ENCODE measurements around the gene CTCF.
"Not testable (repeated sequence)": the region's sequence is repeated elsewhere in the genome, so short reads cannot be mapped to it uniquely, and the experiment has no call there.

The CTCF gene

GRCh38 chr16:67562526-67562917 is at the start of gene CTCF:
Gene CTCF (plus strand): TSS chr16:67562526. CDS start chr16:67610833, 48,307 bp downstream.
- DNase-seq (ENCODE audit: low read depth in 2 of 2, low spot score in 1 of 2) = peak; percentile 60 to 69

GRCh38 chr16:67513892-67514291 is 48.4 kb upstream of the CTCF start:
- DNase-seq (ENCODE audit: low read depth in 2 of 2, low spot score in 1 of 2) = not testable (repeated sequence)

GRCh38 chr16:67514382-67514828 is 47.9 kb upstream of the CTCF start:
- DNase-seq (ENCODE audit: low read depth in 2 of 2, low spot score in 1 of 2) = peak; percentile 69 to 71

- DNase-seq (ENCODE audit: low read depth in 2 of 2, low spot score in 1 of 2) = no peak
These were observed 45.8 kb upstream of the CTCF start for GRCh38 chr16:67516296-67517154.

- no peak for DNase-seq (ENCODE audit: low read depth in 2 of 2, low spot score in 1 of 2)
These were observed 45.2 kb upstream of the CTCF start for GRCh38 chr16:67517155-67517445.

GRCh38 chr16:67517661-67518423 is 44.5 kb upstream of the CTCF start:
- no peak for DNase-seq (ENCODE audit: low read depth in 2 of 2, low spot score in 1 of 2)

- DNase-seq (ENCODE audit: low read depth in 2 of 2, low spot score in 1 of 2) = no peak
These were observed 43.6 kb upstream of the CTCF start for GRCh38 chr16:67518676-67519075.

GRCh38 chr16:67519242-67519641 is 43.1 kb upstream of the CTCF start:
- DNase-seq (ENCODE audit: low read depth in 2 of 2, low spot score in 1 of 2) = no peak

GRCh38 chr16:67521095-67521804 is 41.1 kb upstream of the CTCF start:
- peak; percentile 94 to 97 for DNase-seq (ENCODE audit: low read depth in 2 of 2, low spot score in 1 of 2)

- DNase-seq (ENCODE audit: low read depth in 2 of 2, low spot score in 1 of 2) = no peak
These were observed 37.0 kb upstream of the CTCF start for GRCh38 chr16:67525176-67525860.

- DNase-seq (ENCODE audit: low read depth in 2 of 2, low spot score in 1 of 2) = no peak
These were observed 36.1 kb upstream of the CTCF start for GRCh38 chr16:67526149-67526791.

GRCh38 chr16:67528222-67528869 is 34.0 kb upstream of the CTCF start, which contains the start of gene RIPOR1:
Gene RIPOR1 (plus strand): TSS chr16:67528829. CDS start chr16:67538447, 9,618 bp downstream.
- DNase-seq (ENCODE audit: low read depth in 2 of 2, low spot score in 1 of 2) = no peak

GRCh38 chr16:67528870-67529581 is 33.3 kb upstream of the CTCF start:
- no peak for DNase-seq (ENCODE audit: low read depth in 2 of 2, low spot score in 1 of 2)

GRCh38 chr16:67529582-67530012 is 32.7 kb upstream of the CTCF start:
- DNase-seq (ENCODE audit: low read depth in 2 of 2, low spot score in 1 of 2) = no peak

GRCh38 chr16:67530013-67530939 is 32.0 kb upstream of the CTCF start:
- DNase-seq (ENCODE audit: low read depth in 2 of 2, low spot score in 1 of 2) = no peak

- no peak for DNase-seq (ENCODE audit: low read depth in 2 of 2, low spot score in 1 of 2)
These were observed 31.1 kb upstream of the CTCF start for GRCh38 chr16:67531247-67531646.

GRCh38 chr16:67533024-67533560 is 29.2 kb upstream of the CTCF start:
- DNase-seq (ENCODE audit: low read depth in 2 of 2, low spot score in 1 of 2) = no peak

- DNase-seq (ENCODE audit: low read depth in 2 of 2, low spot score in 1 of 2) = not testable (repeated sequence)
These were observed 28.3 kb upstream of the CTCF start for GRCh38 chr16:67533987-67534386.
